ENCODE results near the gene OTOP3. TPM values are rescaled to one million over a fixed set of nuclear protein-coding genes. Genes with fewer than 3 reads are reported as not detected.
A peak's percentile ranks its signal among the peaks of the same experiment; 100 is the strongest.

Gene OTOP3
- total RNA-seq, 1 donor from 2014 or later = 0.80 TPM

GRCh38 chr17:74959826-74960515 lies 24.3 kb downstream of the OTOP3 start:
- no peak overlapping the region for H3K27ac Mint-ChIP-seq
- H3K4me1 Mint-ChIP-seq (ENCODE audit: unreplicated experiment) = no peaks in the 10 kb centered on the region
- H3K9me3 Mint-ChIP-seq = no peaks in the 10 kb centered on the region
- H3K4me3 Mint-ChIP-seq = no peak overlapping the region
- TF ChIP-seq, protein P1, sequence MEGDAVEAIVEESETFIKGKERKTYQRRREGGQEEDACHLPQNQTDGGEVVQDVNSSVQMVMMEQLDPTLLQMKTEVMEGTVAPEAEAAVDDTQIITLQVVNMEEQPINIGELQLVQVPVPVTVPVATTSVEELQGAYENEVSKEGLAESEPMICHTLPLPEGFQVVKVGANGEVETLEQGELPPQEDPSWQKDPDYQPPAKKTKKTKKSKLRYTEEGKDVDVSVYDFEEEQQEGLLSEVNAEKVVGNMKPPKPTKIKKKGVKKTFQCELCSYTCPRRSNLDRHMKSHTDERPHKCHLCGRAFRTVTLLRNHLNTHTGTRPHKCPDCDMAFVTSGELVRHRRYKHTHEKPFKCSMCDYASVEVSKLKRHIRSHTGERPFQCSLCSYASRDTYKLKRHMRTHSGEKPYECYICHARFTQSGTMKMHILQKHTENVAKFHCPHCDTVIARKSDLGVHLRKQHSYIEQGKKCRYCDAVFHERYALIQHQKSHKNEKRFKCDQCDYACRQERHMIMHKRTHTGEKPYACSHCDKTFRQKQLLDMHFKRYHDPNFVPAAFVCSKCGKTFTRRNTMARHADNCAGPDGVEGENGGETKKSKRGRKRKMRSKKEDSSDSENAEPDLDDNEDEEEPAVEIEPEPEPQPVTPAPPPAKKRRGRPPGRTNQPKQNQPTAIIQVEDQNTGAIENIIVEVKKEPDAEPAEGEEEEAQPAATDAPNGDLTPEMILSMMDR (conservative IDR thresholded peaks at IDR 0.05) = no peak
- no peak for DNase-seq (ENCODE audit: extremely low spot score, unreplicated experiment)
- no peaks in the 10 kb centered on the region for H3K27me3 Mint-ChIP-seq
- H3K36me3 Mint-ChIP-seq = no peaks in the 10 kb centered on the region

DNA sequence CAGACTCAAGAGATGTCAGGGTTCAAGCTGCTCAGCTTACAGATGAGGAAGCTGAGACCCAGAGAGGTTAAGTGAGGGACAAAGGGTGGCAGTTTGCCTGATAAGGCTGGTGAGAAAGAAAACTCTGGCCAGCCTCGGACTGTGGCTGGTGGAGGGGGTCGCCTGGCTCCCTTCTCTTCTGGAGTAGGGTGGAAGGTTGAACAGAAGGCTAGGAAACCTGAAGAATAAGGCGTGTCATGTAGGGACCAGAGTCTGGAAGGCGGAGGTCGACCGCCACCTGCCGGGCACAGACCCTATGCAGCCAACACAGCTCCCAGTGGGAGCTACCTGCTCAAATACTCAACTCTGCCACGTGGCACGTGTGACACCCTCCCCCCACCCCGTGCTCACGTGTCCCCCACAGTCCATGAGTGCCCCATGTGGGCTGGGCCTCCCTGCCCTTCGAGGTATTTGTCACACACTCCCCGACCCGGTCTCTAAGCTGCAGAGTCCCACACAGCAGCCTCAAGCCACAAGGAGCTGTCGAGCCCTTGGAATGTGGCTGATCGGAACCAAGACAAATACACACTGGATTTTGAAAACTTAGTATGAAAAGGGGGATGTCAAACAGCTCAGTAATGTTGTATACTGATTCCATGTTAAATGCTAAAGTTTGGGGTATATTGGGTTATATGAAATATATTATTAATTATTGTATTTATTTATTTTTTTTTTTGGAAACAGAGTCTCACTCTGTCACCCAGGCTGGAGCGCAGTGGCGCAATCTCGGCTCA lies 25.1 kb downstream of the OTOP3 start:
- H3K9me3 Mint-ChIP-seq = no peaks in the 10 kb centered on the region
- H3K4me3 Mint-ChIP-seq = peak overlapping the region; percentile 55
- no peaks in the 10 kb centered on the region for H3K36me3 Mint-ChIP-seq
- H3K4me1 Mint-ChIP-seq (ENCODE audit: unreplicated experiment) = no peaks in the 10 kb centered on the region
- DNase-seq (ENCODE audit: extremely low spot score, unreplicated experiment) = no peak
- TF ChIP-seq, protein P1 (conservative IDR thresholded peaks at IDR 0.05) = peak; percentile 71
- H3K27ac Mint-ChIP-seq = no peak overlapping the region
- H3K27me3 Mint-ChIP-seq = no peaks in the 10 kb centered on the region

GRCh38 chr17:74961657-74962350 lies 26.1 kb downstream of the OTOP3 start:
- TF ChIP-seq, protein P1 (conservative IDR thresholded peaks at IDR 0.05) = peak; percentile 88
- peak; percentile 90 for DNase-seq (ENCODE audit: extremely low spot score, unreplicated experiment)
- Mint-ChIP-seq H3K4me1 (ENCODE audit: unreplicated experiment) (no peaks in the 10 kb centered on the region), H3K27ac (peak overlapping the region; percentile 74), H3K4me3 (no peak overlapping the region), H3K27me3 (no peaks in the 10 kb centered on the region), H3K36me3 (no peaks in the 10 kb centered on the region), H3K9me3 (no peaks in the 10 kb centered on the region)

GRCh38 chr17:74962622-74963394 lies 27.1 kb downstream of the OTOP3 start:
- Mint-ChIP-seq H3K4me3 (no peak overlapping the region), H3K27ac (no peak overlapping the region), H3K4me1 (ENCODE audit: unreplicated experiment) (no peaks in the 10 kb centered on the region), H3K9me3 (no peaks in the 10 kb centered on the region), H3K27me3 (no peaks in the 10 kb centered on the region), H3K36me3 (no peaks in the 10 kb centered on the region)
- DNase-seq (ENCODE audit: extremely low spot score, unreplicated experiment) = no peak
- TF ChIP-seq, protein P1 (conservative IDR thresholded peaks at IDR 0.05) = no peak

DNA sequence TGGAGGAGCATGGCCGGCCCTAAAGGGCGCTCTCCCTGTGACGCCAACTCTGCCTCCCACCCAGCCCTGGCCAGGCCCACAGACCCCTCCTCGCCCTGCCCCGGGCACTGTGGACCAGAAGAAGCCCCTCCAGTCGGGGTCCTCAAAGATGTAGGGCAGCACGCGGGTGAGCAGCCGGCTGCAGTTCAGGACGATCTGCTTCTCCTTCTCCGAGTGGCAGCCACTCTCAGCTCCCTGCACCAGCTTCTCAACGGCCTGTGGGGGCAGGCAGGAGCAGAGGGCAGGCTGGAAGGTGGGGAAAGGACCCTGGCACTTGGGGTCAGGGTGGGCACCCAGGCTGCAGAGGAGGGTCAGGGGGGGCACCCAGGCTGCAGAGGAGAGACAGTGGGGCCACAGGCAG lies 28.0 kb downstream of the OTOP3 start:
- DNase-seq (ENCODE audit: extremely low spot score, unreplicated experiment) = no peak
- no peaks in the 10 kb centered on the region for H3K36me3 Mint-ChIP-seq
- H3K27ac Mint-ChIP-seq = no peak overlapping the region

More for the DNA sequence above, 28.0 kb downstream of the OTOP3 start:
- Mint-ChIP-seq H3K9me3 (no peaks in the 10 kb centered on the region), H3K4me1 (ENCODE audit: unreplicated experiment) (no peaks in the 10 kb centered on the region), H3K4me3 (no peak overlapping the region), H3K27me3 (no peaks in the 10 kb centered on the region)
- TF ChIP-seq, protein P1 (conservative IDR thresholded peaks at IDR 0.05) = peak; percentile 19
